ENCODE data around the gene SLC44A4. TPM values are rescaled to one million over a fixed set of nuclear protein-coding genes. Genes with fewer than 3 reads are reported as not detected.

Gene SLC44A4
- total RNA-seq, 1 experiment from 2014 or later, result 3.5 TPM

GRCh38 chr6:31874836-31875572, 3.8 kb downstream of the SLC44A4 start:
- Histone ChIP-seq H4K20me1 (ENCODE audit: low read length) (no peaks in the 10 kb centered on the region), H3K4me2 (ENCODE audit: low read length) (0 out of 2 replicates have a peak overlapping the region, but pooled peaks have one; percentile 10), H3K27me3 (ENCODE audit: low read length) (no peaks in the 10 kb centered on the region), H3K9me2 (replicated peaks; ENCODE audit: low read length) (no peaks in the 10 kb centered on the region), H3K4me1 (ENCODE audit: insufficient read depth, low read length) (peaks cover 40% of the 10 kb centered on the region), H3K27ac (ENCODE audit: low read length) (peak overlapping the region; percentile 44), H3F3A (ENCODE audit: low read length, unreplicated experiment) (no peaks in the 10 kb centered on the region), H3K36me3 (ENCODE audit: low read depth, low read length) (peaks cover 5% of the 10 kb centered on the region), H3K79me2 (ENCODE audit: low read length) (no peaks in the 10 kb centered on the region), H3K9me3 (ENCODE audit: low read length) (no peaks in the 10 kb centered on the region), H3K9ac (ENCODE audit: low read length) (no peak overlapping the region), H2AFZ (ENCODE audit: low read length) (no peak overlapping the region), H3K4me3 (ENCODE audit: low read length) (no peak overlapping the region)
- DNase-seq (peak; percentile 27), ATAC-seq (peak; percentile 35)
- TF ChIP-seq EZH2phosphoT487 (IDR thresholded peaks at IDR 0.05; ENCODE audit: borderline replicate concordance, low read length) (no peak), EZH2 (IDR thresholded peaks at IDR 0.05; ENCODE audit: low read length, unreplicated experiment) (no peak), CTCF (conservative IDR thresholded peaks at IDR 0.05; ENCODE audit: low read depth, low read length) (no peak)
- no TSS peak for BruUV-seq (replicated peaks)
- intact Hi-C loops (cut with micrococcal nuclease), result no loop called here
- CTCF ChIA-PET, result interaction anchor here (0.6 kb wide), 2 partner anchors 509 to 1347 kb away, joined by 3 read pairs; no protein-coding TSS in a partner anchor
- POLR2A ChIA-PET (ENCODE audit: unreplicated experiment), result interaction anchor here (0.6 to 1.5 kb wide), 3 partner anchors 9 to 255 kb away, joined by 3 to 6 read pairs (median 3); partner anchors contain the start of gene FKBPL

- Histone ChIP-seq H3K9me2 (replicated peaks; ENCODE audit: low read length) (no peaks in the 10 kb centered on the region), H3K27me3 (ENCODE audit: low read length) (no peaks in the 10 kb centered on the region), H3K27ac (ENCODE audit: low read length) (peak overlapping the region; percentile 44), H3K79me2 (ENCODE audit: low read length) (no peaks in the 10 kb centered on the region), H3K9me3 (ENCODE audit: low read length) (no peaks in the 10 kb centered on the region), H3K9ac (ENCODE audit: low read length) (no peak overlapping the region), H3K4me1 (ENCODE audit: insufficient read depth, low read length) (peaks cover 34% of the 10 kb centered on the region), H4K20me1 (ENCODE audit: low read length) (no peaks in the 10 kb centered on the region), H3K4me2 (ENCODE audit: low read length) (0 out of 2 replicates have a peak overlapping the region, but pooled peaks have one; percentile 10), H3K4me3 (ENCODE audit: low read length) (no peak overlapping the region), H3K36me3 (ENCODE audit: low read depth, low read length) (no peaks in the 10 kb centered on the region), H2AFZ (ENCODE audit: low read length) (no peak overlapping the region), H3F3A (ENCODE audit: low read length, unreplicated experiment) (no peaks in the 10 kb centered on the region)
- DNase-seq, result peak; percentile 33
- intact Hi-C loops (cut with micrococcal nuclease), result no loop called here
- POLR2A ChIA-PET (ENCODE audit: unreplicated experiment), result interaction anchor here (1.5 kb wide), 1 partner anchor 11 kb away, joined by 6 read pairs; no protein-coding TSS in a partner anchor
- CTCF ChIA-PET, result no interaction called here
- no peak for TF ChIP-seq CTCF (conservative IDR thresholded peaks at IDR 0.05; ENCODE audit: low read depth, low read length)
- TF ChIP-seq EZH2phosphoT487 (IDR thresholded peaks at IDR 0.05; ENCODE audit: borderline replicate concordance, low read length), result no peak
- TF ChIP-seq EZH2 (IDR thresholded peaks at IDR 0.05; ENCODE audit: low read length, unreplicated experiment), result no peak
- no TSS peak for BruUV-seq (replicated peaks)
- ATAC-seq, result no peak
These were observed 4.6 kb downstream of the SLC44A4 start for GRCh38 chr6:31874084-31874670.
